NCI-H146 (cell line): ENCODE results near the gene GASK1A.

Experiments
- DNase-seq: peaks from one replicate; lab custom pipeline; 2025; lab: John Stamatoyannopoulos, UW

GASK1A gene

DNA sequence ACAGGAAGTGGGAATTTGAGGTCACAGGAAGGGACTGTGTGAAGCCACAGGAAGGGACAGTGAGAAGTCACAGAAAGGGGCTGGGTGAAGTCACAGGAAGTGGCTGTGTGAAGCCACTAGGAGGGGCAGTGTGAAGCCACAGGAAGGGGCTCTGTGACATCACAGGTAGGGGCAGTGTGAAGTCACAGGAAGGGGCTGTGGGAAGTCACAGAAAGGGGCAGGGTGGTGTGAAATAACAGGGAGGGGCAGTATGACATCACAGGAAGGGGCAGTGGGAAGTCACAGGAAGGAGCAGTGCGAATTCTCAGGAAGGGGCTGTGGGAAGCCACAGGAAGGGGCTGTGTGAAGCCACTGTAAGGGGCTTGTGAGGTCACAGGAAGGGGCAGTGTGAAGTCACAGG is 35.8 kb downstream of the GASK1A start:
- DNase-seq, result no peak

DNA sequence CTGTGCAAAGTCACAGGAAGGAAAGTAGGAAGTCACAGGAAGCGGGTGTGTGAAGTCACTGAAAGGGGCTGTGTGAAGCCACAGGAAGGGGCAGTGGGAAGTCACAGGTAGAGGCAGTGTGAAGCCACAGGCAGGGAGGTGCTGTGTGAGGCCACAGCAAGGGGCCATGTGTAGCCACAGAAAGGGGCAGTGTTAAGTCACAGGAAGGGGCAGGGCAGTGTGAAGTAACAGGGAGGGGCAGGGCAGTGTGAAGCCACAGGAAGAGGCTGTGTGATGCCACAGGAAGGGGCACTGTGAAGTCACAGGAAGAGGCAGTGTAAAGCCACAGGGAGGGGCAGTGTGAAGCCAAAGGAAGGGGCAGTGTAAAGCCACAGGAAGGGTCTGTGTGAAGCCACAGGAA is 36.5 kb downstream of the GASK1A start:
- no peak for DNase-seq

DNA sequence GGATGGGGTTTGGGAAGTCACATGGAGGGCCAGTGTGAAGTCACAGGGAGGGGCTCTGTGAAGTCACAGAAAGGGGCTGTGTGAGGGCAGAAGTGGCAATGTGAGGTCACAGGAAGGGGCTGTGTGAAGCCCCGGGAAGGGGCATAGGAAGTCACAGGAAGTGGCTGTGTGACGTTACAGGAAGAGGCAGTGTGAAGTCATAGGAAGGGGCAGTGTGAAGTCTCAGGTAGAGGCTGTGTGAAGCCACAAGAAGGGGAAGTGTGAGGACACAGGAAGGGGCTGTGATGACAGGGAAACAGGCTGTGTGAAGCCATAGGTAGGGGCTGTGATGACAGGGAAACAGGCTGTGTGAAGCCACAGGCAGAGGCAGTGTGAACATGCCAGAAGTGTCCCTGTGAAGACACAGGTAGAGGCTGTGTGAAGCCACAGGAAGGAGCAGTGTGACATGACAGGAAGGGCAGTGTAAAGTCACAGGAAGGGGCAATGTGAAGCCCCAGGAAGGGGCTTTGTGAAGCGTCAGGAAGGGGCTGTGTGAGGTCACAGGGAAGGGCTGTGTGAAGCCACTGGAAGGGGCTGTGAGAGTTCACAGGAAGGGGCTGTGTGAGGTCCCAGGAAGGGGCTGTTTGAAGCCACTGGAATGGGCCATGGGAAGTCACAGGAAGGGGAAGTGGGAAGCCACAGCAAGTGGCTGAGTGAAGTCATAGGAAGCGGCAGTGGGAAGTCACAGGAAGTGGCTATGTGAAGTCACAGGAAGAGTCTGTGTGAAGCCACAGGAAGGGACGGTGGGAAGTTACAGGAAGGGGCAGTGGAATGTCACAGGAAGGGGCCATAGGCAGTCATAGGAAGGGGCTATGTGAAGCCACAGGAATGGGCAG is 37.1 kb downstream of the GASK1A start:
- DNase-seq, result no peak

DNA sequence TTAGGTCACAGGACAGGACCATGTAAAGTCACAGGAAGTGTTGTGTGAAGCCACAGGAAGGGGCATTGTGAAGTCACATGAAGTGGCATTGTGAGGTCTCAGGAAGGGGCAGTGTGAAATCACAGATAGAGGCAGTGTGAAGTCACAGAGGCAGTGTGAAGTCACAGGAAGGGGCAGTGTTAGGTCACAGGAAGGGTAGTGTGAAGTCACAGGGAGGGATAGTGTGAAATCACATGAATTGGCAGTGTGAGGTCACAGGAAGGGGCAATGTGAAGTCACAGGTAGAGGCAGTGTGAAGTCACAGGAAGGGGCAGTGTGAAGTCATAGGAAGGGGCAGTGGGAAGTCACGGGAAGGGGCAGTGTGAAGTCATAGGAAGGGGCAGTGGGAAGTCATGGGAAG is 37.9 kb downstream of the GASK1A start:
- no peak for DNase-seq

DNA sequence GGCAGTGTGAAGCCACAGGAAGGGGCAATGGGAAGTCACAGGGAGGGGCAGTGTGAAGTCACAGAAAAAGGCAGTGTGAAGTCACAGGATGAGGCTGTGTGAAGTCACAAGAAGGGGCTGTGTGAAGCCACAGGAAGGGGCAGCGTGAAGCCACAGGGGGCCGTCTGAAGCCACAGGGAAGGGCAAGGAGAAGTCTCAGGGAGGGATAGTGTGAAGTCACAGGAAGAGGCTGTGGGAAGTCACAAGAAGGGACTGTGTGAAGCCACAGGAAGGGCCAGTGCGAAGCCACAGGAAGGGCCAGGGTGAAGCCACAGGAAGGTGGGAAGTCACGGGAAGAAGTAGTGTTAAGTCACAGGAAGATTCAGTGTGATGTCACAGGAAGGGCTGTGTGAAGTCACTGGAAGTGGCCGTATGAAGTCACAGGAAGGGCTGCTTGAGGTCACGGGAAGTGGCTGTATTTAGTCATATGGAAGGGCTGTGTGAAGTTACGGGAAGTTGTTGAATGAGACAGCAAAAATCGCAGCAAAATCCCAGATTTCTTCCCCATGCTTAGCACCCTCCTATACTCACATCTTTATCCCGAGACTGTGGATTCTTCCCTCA is 38.6 kb downstream of the GASK1A start:
- DNase-seq, result no peak

DNA sequence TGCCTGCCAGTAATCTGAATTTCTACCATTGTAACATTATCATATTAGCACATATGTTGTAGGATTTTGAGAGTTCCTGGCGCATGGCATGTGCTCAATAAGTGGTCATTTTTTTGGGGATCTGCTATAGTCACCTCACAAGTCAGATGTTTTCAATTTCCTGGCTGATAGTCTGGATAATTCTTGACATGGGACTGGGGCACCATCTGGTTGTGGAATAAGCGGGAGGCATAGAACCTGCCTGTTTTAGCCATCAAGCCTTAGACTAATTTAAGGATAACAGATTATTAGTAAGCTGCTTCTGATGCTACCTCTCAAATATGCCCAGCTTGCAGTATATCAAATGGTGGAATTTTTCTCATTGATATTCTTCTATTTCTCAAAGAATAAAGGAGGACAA is 39.1 kb downstream of the GASK1A start:
- DNase-seq, result no peak

DNA sequence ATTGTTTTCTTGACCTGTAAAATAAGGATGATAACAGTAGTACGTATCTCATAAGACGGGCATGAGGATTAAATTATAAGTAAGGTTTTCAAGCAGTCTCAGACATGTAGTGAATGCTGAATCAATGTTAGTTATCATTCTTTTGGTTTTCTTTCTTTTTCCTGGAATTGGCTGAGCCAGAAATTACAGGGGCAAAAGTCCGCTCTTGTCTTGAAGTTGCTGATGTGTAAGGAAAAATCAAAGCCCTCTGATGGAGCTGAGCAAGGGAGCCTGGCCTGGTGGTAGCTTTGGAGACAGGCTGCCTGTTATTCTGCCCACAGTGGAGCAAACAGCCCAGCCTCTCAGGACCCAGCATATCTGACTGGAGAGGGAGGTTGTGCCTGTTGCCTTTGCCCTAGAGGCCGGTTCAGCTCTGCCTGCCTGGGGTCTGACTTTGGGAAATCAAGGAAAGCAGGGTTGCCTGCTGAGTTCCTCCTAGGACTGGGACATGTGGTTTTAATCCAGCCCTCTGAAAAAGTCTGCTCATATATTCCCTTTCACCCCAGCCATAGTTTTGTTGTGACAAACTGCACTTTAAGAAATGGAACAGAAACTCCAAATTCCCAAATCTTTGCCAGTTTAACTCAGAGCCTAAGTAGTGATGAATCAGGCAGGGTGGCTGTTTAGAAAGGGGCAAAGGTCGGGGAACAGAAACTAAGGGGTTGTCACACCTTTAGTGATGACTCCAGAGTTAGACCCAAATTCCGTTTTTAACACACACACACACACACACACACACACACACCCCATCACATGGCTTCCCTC is 40.1 kb downstream of the GASK1A start:
- no peak for DNase-seq

DNA sequence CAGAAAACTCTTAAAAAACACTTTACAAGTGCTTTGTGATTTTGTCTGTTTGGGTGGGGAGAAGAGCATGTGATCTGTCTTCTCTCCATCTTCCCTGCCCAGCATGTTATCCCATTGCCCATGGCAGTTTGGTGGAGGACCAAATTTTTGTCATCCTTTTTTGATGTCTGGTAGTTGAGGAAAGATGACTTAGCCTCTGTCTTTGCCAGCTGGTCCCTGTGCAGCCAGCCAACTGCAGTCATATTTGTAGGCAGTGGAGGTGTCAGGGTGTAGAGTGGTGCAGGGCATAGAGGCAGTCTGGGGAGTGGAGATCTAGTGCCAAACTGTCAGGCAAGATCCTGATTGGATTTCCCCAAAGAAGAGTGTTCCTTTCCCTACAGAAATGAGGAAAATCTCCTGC is 40.7 kb downstream of the GASK1A start:
- DNase-seq, result no peak

DNA sequence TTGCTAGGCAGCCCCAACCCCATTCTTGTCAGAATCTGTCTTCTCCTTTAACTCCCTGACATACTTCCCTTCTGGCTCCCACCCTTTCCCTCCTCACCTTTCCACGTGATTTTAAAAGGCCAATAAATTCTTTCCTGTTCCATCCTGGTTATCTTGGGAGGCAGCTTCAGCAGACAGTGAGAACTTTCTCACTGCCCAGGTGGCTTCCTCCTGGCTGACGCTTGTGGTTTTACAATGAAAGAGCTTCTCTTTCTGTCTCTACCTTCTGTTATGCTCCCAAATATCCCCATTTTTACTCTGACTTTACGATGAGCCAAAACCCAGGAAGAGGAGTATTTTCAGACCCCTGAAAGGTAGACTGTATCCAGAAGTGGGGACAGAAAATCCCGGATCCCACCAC is 42.1 kb downstream of the GASK1A start:
- no peak for DNase-seq

DNA sequence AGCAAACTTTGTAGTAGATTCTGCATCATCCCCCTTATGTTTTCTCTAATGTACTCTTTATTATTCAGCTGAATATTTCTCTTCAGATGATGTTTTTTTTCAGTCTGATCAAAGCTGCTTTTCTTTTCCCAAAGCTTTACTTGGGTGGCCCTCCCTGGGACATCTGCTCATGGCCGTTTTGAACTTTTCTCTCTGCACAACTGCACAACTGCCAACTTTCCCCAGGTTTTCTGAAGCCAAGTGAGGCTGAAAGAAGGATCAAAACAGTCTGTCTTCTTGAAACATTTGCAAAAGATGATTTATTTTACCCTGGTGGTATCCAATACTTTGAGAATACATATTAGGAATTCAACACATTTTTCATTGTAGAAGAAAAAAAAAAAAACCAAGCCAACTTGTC is 43.0 kb downstream of the GASK1A start:
- no peak for DNase-seq

DNA sequence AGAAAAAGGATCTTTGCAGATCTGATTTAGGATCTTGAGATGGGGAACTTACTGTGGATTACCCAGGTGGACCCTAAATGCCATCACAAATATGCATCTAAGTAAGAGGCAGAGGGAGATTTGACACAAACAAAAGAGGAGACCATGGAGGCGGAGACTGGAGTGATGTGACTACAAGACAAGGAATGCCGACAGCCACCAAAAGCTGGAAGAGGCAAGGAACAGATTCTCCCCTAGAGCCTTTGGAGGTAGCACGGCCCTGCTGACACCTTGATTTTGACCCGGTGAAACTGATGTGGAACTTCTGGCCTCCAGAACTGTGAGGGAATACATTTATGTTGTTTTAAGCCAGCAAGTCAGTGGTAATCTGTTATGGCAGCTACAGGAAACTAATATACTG is 44.0 kb downstream of the GASK1A start:
- DNase-seq, result no peak

DNA sequence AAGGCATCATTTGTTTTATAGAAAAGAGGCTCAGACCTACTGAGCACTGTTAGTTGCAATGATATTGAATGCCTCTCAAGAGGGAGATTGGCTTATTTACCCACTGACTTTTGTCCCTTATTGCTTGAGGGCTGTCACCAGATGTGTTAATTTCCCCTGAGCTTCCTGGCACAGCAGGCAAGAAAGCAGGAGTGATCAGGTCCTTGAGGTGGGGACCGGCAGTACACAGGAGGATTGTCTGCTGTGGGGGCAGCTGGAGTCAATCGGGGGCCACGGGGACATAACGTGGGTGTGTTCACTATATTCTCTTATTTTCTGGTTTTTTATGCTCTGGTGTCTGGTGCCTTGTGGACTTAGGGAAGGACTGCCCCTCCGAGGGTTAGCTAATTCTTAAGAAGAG is 44.6 kb downstream of the GASK1A start:
- DNase-seq, result no peak

DNA sequence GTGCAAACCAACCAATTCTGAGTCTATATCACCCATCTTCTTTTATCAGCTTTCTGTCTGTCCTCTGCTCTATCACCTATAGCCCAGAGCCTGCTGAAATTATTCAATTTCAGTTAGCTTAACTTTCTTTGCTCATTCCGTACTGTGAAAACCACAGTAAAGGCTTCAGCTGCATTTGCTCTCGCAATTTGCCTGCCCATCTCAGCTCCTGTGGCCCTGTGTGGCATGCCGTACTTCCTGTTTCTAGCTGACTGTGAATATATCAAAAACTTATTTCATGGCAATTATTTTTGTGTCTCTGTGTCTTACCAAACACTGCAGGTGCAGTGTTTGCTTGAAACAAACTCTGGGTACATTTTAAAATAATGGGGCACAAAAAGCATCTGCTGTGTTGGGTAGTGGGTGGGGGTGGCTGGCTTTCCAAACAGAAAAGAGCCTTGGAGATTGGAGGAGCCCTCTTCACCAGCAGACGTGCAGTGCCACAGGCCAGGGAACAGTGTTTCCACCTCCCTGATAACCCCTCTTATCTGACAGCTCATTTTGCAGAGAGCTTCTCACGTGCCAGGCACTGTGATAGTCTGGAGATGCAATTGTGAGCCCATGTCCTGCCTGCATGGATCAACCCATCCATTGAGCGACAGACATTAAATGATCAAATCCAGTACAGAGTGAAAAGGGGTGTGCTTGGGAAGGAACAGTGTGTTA is 45.2 kb downstream of the GASK1A start:
- DNase-seq, result no peak

DNA sequence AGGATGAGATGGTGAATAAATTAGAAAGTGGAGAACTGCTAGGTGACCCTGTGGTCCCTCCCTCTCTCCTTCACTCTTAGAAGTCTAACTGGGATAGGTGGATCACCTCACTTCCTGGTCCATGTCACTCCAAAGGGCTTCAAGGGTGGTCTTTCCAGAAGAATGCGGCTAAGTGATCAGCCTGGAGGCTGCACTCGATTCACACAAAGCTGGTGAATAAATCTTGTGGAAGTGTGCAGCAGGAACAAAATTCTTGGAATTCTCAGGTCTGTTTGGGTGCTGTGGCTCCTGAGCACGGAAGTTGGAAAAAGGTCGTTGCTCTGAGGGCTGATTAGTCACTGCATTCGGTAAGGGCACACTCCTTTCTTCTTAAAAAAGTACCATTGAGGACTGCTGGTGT is 46.3 kb downstream of the GASK1A start:
- no peak for DNase-seq

DNA sequence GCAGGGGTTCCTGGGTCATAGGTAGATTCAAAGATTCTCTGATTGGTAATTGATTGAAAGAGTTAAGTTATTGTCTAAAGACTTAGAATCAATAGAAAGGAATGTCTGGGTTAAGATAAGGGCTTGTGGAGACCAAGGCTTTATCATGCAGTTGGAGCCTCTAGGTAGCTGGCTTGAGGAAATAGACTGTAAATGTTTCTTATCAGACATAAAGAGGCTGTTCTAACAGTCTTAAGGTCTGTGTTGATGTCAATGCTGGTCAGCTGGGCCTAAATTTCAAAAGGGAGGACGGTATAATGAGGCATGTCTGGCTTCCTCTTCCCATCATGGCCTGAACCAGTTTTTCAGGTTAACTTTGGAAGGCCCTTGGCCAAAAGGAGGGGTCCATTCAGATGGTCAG is 48.9 kb downstream of the GASK1A start:
- no peak for DNase-seq

DNA sequence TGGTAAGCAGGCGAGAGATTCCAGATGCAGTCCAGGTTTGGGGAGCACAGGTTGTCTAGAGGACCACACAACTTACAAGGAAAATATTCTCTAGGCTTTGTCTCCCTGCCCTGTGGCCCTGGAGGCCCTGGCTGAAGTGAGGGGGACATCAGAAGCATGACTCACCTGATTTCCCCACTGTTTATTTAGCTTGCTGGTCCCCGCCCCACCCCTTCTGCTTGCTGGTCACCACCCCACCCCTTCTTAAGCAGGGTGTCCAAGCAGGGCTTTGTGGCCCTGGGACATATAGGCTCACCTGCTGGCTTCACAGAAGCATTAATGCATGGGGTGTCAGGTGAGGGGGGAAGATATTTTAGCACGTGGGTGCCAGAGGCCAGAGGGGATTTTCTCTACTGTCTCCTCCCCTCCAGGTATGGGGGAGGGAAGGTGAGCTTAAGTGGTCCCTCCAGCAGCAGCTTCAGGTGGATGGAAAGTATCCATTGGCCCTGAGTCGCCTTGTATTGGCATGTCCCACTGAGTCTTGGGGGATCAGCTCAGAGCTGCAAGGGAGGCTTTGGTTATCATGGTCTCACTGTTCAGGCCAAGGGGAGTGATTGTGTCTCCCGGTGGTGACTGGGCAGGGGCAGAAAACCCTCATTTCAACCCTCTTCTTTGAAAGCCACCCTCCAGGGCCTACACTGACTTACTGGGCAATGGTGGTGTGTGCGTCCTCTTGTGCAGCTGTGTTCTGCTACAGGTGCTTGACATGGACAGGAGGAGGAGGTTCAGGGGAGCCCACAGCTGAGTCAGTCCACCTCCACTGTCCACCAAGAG is 49.8 kb downstream of the GASK1A start:
- no peak for DNase-seq

DNA sequence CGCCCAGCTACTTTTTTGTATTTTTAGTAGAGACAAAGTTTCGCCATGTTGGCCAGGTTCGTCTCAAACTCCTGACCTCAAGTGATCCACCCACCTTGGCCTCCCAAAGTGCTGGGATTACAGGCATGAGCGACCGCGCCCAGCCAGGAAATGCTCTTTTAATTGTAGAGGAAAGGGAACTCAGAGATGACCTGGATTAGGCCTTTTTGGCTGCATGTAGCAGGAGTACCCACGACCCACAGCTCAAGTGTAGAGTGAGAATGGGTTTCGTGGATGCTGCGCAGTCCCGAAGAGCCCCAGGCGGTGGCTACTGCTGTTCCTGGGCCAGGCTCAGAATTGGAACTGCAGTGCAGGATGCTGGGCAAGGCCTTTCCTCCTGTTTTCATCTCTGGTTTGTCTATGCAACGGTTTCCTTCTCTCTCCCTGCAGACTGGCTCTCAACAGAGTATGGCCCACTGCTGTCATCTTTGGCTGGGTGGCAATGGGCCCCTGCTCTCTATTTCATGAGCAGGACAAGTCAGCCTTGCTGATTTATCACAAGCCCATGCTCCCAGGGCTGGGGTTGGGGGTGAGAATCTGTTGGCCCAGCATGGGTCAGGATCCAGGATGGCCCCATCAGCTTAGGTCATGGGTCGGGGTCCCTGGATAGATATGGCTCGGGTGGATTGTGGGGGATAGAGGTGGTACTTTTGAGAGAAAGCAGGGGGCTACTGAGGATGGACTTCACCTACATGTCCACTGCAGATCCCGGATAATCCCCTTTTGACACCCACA is 51.2 kb downstream of the GASK1A start:
- DNase-seq, result no peak

DNA sequence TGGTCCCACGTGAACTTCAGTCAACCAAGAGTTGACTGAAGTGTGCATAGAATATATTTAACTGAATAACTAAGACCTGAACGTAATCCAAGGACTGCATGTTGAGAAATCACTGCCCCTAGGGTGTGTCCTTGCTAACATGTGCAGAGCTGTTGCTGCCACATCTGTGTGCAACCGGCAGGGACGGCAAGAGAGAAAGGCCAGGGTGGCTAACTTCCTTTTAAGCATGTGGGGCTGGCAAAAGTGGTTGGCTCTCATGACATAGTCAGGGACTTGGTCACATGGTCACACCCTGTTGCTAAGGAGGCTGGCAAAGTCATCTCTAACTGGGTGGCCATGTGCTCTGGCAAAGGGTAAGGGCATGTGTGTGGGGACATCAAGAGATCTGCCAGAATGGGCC is 52.4 kb downstream of the GASK1A start:
- DNase-seq, result no peak

DNA sequence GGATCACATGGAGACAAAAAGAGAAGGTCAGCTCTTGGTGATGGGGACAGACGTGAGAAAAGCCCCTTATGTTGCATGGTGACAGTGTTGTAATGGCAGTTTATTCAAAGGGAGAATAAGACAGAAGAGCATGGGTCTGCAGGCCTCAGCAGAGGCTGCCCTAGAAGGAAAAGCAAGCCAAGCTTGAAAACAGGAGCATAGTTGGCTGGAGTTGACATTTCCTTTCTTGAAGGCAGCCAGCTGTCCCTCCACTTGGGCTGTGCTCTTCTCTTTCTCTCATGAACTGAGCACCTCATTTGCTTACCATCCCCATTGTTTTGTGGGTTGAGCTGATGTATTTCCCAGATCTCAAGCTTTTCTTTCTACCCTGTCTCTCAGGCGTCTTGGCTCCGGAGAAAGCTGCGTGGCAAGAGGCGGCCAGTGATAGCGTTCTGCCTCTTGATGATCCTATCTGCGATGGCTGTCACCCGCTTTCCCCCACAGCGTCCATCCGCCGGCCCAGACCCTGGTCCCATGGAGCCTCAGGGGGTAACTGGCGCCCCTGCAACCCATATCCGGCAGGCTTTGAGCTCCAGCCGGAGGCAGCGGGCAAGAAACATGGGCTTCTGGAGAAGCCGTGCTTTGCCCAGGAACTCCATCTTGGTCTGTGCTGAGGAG is 52.9 kb downstream of the GASK1A start:
- DNase-seq, result no peak
